Measurements from ENCODE around the gene THEM5. TPM values are rescaled to one million over a fixed set of nuclear protein-coding genes. Genes with fewer than 3 reads are reported as not detected.

The THEM5 gene
- total and polyA plus RNA-seq, 10 donors: 0.47 TPM; not detected in 9

GRCh38 chr1:151813271-151813977 lies 40.1 kb downstream of the THEM5 start:
- WGBS, 5 donors: 84 to 90% (median 88%) methylated on average over 10 to 12 of the region's 12 CpGs
- no peak for TF ChIP-seq CTCF (IDR thresholded peaks at IDR 0.05 in 8 of 11, conservative IDR thresholded peaks at IDR 0.05 in 3 of 11)

GRCh38 chr1:151811181-151811580 lies 42.3 kb downstream of the THEM5 start:
- no peaks in the 10 kb centered on the region for H3K36me3 ChIP-seq
- WGBS, 5 donors: 82 to 95% (median 92%) methylated on average over 9 of the region's 9 CpGs
- no peak for TF ChIP-seq POLR2AphosphoS5 (IDR thresholded peaks at IDR 0.05)
- no peak for TF ChIP-seq POLR2A (IDR thresholded peaks at IDR 0.05)
- no peak for TF ChIP-seq CTCF (IDR thresholded peaks at IDR 0.05 in 8 of 11, conservative IDR thresholded peaks at IDR 0.05 in 3 of 11)
- intact Hi-C loops (cut with DNase I; ENCODE audit: low total_unique reads): no loop called here
- no peak overlapping the region for H3K4me3 ChIP-seq
- H3K27ac ChIP-seq: no peak overlapping the region
- H3K4me1 ChIP-seq: peaks cover 0 to 19% (median 12%) of the 10 kb centered on the region in 6 donors
- no peaks in the 10 kb centered on the region for H3K27me3 ChIP-seq (replicated peaks in 1 of 7)
- H3K9me3 ChIP-seq: no peaks in the 10 kb centered on the region
- DNase-seq: no peak

More at GRCh38 chr1:151813271-151813977, 40.1 kb downstream of the THEM5 start:
- H3K36me3 ChIP-seq: no peaks in the 10 kb centered on the region
- no peak overlapping the region for H3K4me3 ChIP-seq
- H3K4me1 ChIP-seq: peaks cover 0 to 34% (median 18%) of the 10 kb centered on the region in 6 donors
- H3K9me3 ChIP-seq: no peaks in the 10 kb centered on the region
- H3K27ac ChIP-seq: no peak overlapping the region
- no peak for DNase-seq
- intact Hi-C loops (cut with DNase I; ENCODE audit: low total_unique reads): no loop called here
- peaks cover 0 to 5% (median 0%) of the 10 kb centered on the region in 7 donors for H3K27me3 ChIP-seq (replicated peaks in 1 of 7)

- H3K4me3 ChIP-seq: no peak overlapping the region
- no peak overlapping the region for H3K27ac ChIP-seq
- H3K9me3 ChIP-seq: no peaks in the 10 kb centered on the region
- 96 to 97% (median 97%) methylated on average over 1 of the region's 1 CpG for WGBS, 5 donors
- intact Hi-C loops (cut with DNase I; ENCODE audit: low total_unique reads): no loop called here
- no peak for DNase-seq
- H3K27me3 ChIP-seq (replicated peaks in 1 of 7): no peaks in the 10 kb centered on the region
- peaks cover 0 to 7% (median 2%) of the 10 kb centered on the region in 6 donors for H3K4me1 ChIP-seq
- H3K36me3 ChIP-seq: no peaks in the 10 kb centered on the region
- no peak for TF ChIP-seq CTCF (IDR thresholded peaks at IDR 0.05 in 8 of 11, conservative IDR thresholded peaks at IDR 0.05 in 3 of 11)
- no peak for TF ChIP-seq POLR2A (IDR thresholded peaks at IDR 0.05)
- no peak for TF ChIP-seq POLR2AphosphoS5 (IDR thresholded peaks at IDR 0.05)
Measured at GRCh38 chr1:151809985-151810556, 43.4 kb downstream of the THEM5 start.

- intact Hi-C loops (cut with DNase I; ENCODE audit: low total_unique reads): no loop called here
- Histone ChIP-seq H3K27ac (no peak overlapping the region), H3K4me1 (peaks cover 0 to 1% (median 0%) of the 10 kb centered on the region in 6 donors), H3K27me3 (replicated peaks in 1 of 7) (no peaks in the 10 kb centered on the region), H3K9me3 (no peaks in the 10 kb centered on the region), H3K36me3 (no peaks in the 10 kb centered on the region), H3K4me3 (no peak overlapping the region)
- no peak for TF ChIP-seq POLR2AphosphoS5 (IDR thresholded peaks at IDR 0.05)
- TF ChIP-seq CTCF (IDR thresholded peaks at IDR 0.05 in 8 of 11, conservative IDR thresholded peaks at IDR 0.05 in 3 of 11): no peak
- TF ChIP-seq POLR2A (IDR thresholded peaks at IDR 0.05): no peak
- WGBS, 5 donors: 68 to 80% (median 75%) methylated on average over 8 of the region's 8 CpGs
- no peak for DNase-seq
Measured at GRCh38 chr1:151809290-151809984, 44.1 kb downstream of the THEM5 start.

Data from spleen (tissue), 11 donors.